GM19238 (cell line): Measurements from ENCODE around the gene LPAR3.
A peak's percentile ranks its signal among the peaks of the same experiment; 100 is the strongest.
"Not testable (repeated sequence)": the region's sequence is repeated elsewhere in the genome, so short reads cannot be mapped to it uniquely, and the experiment has no call there.

Experiments
- DNase-seq: peaks from one replicate; pipeline ENCODE4 v3.0.0; 2011; ENCODE audit warnings: low spot score; ENCODE audit not compliant: insufficient read length

Gene LPAR3

DNA sequence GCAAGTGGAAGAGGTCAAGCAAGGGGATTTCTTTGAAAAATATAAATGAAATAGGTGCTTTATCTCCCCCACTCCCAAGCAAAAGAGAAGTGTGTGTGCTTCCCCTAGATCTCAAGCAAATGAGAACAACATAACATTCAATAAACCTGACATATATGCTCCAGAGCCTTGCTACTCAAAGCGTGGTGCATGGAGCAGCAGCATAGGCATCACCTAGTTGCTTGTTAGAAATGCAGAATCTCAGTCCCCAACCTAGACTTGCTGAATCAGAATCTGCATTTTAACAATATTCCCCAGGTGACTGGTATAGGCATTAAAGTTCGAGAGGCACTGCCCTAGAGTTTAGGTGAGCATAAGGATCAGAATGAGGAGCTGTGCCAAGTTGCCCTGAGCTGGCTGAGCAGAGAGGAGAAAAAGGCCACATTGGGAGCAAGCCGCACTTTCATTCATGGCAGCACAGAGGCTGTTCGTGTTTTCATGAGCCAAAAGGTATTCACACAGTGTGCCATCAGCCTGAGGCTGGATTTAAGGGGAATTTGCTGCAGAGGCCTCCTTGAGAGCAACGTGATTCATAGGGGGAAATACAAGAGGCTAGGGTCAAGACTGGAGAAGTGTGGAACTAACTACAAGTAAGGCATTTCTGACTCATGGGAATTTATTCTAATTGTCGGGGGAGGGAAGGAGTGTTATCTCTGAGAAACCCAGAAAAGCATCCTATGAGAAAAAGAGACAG lies 14.3 kb upstream of the LPAR3 start:
- DNase-seq, result no peak

DNA sequence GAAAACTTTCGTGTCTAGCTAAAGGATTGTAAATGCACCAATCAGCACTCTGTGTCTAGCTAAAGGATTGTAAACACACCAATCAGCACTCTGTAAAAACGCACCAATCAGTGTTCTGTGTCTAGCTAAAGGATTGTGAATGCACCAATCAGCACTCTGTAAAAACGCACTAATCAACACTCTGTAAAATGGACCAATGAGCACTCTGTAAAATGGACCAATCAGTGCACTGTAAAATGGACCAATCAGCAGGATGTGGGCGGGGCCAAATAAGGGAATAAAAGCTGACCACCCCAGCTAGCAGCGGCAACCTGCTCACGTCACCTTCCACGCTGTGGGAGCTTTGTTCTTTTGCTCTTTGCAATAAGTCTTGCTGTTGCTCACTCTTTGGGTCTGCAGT lies 9.7 kb upstream of the LPAR3 start:
- DNase-seq, result not testable (repeated sequence)

DNA sequence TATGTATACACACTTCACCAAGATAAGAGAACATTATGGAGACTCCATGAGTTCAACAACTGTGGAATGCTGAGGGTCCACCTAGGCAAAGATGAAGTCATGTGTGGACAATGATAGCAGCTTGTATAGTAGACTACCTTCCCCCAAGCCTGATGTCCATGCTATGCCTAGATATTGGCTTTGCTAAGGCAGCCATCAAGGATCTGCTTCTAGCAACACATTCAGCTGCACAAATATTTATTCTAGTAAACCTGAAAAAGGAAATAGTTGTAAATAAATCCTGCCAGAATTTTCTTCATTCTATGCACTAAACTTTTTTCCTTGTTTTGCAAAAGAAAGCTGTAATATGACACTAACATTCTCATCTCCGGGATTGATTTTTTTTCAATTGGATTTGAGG lies 7.0 kb upstream of the LPAR3 start:
- no peak for DNase-seq

GRCh38 chr1:84896279-84896678 lies 3.3 kb upstream of the LPAR3 start:
- no peak for DNase-seq

DNA sequence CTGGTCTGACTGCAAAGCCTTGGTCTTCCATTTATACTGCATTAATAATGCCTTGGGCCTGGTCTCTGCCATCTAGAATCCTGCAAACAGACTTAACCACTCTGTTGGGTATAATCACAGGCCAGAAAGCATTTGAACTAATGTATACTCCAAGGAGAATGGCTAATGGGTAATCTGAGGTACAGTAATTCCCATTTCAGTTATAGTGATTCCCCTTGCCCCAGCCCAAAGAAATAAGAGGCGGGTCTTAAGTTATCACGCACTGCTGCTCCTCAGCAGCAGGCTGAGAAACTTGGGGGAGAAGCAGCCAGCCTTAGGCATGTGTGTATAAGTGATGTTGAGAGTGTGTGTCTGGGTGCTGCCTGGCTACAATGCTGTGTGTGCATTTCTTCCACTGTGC lies 2.4 kb downstream of the LPAR3 start:
- no peak for DNase-seq

DNA sequence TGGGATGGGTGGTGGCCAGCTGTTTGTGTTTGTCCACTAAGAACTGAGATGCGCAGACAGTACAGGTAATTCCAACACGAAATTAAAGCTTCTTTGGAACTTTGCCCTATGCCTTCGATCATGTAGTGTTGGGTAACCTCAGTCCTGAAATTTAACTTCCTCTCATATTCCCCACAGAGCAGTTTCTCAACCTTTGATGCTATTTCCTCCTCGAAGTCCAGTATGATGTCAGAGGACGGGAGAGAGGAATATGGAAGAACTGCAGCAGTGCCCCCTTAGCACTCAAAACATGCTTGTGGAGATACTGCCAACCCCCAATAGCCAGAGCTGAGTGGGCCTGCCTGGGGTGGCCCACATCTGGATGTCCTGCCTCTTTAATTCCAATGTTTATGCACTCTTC lies 3.6 kb downstream of the LPAR3 start:
- no peak for DNase-seq

DNA sequence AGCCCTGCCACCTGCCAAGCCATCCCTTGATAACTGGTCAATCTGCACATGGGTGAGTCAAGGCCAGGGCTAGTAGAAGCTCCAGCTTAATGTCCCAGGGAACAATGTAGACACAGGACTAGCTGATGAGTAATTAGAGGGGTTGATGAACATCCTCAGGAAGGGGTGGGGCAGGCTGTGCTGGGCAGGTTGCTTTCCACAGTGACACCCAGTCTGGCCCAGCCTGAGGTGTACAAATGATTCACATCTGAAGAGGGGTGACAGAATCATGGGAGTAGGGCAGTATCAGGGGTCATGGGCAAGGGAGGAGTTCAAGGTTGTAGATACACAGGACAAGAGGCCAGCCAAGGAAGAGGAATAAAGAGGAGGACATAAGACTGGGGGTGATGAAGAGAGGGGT lies 4.3 kb downstream of the LPAR3 start:
- no peak for DNase-seq

DNA sequence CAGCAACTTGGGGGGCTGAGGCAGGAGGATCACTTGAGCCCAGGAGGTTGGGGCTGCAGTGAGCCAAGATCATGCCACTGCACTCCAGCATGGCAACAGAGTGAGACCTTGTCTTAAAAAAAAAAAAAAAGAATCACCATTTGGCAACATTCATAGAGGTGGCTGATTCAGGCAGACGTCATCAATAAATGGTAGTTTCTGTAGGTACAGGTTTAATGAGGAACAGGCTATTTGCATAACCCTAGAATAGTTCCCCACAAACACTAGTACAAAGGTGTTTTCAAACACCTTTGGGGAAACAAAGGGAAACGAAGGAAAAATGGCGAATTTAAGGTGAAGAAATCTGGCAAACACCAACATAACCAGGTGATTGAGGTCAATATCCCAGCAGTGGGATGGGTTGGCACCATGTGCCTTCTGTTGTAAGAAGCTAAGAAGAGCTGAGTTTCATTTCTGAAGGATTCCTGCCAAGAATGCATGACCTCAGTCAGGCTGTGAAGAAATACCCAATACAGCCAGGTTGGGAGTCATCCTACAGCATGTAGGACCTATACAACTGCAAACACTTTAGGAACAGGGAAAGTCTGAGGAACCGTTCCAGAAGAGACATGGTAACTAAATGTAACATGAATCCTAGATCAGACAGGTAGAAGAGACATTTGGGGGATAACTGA lies 5.6 kb downstream of the LPAR3 start:
- DNase-seq, result no peak

DNA sequence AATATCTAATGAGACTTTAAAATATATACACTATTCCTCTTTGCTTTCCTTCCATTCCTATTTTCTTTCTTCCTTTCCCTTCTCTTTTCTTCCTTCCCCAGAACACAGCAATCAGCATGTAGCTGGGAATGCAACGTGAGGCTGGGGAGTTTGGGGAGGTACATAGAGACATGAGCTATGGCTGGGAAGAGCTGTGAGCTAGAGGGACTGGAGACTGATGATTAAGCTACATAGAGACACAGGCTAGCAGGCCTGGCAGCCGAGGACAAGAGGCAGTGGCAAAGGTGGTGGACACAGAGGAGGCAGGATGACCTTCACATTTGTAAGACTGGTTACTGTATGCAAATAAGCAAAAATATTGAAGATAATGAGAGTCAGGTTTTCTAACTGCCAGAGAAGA lies 7.5 kb downstream of the LPAR3 start:
- DNase-seq, result no peak

DNA sequence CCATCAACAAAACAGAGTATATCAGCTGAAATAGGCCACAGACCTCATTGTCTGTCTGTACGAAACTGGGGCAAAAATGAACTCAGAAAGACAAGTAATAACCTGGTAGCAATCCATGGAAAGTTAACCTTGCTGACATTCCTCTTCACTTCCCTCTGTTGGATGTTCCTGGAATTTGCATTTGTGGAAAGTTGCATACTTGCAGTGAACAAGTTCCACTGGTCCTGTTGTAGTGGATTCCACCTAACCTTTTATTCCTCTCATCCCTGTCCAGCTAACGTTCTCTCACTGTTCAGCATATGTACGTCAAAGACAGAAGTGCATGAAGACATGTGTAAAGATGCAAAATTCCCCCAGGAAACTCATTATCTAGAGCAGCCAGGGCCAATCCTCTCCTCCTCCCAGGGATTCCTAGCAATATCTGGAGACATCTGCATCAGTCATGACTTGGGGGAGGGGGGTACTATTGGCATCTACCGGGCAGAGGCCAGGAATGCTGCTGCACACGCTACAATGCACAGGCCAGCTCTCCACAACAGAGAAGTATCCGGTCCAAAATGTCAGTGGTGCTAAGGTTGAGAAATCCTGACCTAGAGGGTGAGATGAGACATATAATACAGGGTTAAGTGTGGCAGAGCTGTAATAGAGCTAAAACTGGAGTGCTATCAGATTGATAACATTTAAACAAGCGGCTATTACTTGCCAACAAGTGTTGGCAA lies 8.2 kb downstream of the LPAR3 start:
- DNase-seq, result no peak

DNA sequence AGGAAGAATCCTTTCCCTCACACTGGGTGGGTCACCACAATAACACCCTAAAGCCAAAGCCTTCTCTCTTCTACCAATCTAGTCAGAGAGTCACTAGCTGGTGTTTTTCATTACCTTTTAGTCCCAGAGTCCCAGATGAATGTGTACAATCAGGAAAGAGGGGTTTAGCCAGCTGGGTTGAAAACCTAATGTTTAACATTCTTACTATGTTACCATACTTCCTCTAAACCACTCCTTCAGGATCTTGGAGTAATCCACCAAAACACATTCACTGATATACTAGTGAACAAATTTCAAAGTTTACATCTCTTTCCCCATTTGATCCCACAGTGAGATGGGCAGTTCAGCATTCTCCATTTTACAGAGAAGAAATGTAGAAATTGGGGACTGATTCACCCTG lies 9.7 kb downstream of the LPAR3 start:
- no peak for DNase-seq

- DNase-seq, result no peak
Observed at GRCh38 chr1:84877592-84877991, 15.4 kb downstream of the LPAR3 start.

DNA sequence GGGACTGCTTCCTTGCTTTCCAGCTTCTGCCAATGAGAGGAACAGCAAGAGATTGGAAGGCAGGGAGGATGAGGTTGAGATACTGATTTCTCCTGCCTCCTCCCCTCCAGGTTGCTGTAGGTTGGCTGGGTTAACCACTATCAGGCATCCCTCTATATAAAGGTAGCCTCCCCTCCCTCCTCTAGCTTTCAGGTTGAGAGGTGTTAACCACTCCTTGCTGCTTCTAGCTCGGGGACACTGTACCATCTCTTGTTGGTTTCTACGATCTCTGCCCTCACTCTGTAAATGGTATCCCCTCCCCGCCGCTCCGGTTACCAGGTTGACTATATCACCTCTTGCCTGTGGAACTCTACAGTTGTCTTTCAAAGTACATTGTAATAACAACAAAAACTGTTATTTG lies 16.7 kb downstream of the LPAR3 start:
- DNase-seq, result no peak

- DNase-seq, result no peak
Observed at GRCh38 chr1:84873366-84873765, 19.6 kb downstream of the LPAR3 start.

GRCh38 chr1:84872696-84873355 lies 20.2 kb downstream of the LPAR3 start:
- no peak for DNase-seq

- no peak for DNase-seq
Observed at GRCh38 chr1:84871181-84871580, 21.8 kb downstream of the LPAR3 start.

DNA sequence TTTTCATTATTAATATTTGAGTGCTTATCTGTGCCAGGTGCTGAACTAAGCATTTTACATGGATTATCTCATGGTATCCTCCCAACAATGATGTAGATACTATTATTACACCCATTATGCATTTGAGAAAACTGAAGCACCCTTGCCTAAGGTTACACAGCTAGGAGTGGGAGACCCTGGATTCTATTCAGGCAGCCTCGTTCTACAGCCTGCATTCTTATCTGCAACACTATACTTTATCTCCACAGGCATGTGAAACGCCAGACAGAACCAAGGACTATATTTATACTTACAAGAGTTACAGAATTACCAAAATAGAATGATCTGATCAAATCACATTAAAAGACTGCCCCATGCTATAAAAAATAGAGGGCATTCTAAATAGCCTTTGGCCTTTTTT lies 22.4 kb downstream of the LPAR3 start:
- no peak for DNase-seq

- no peak for DNase-seq
Observed at GRCh38 chr1:84869720-84870119, 23.3 kb downstream of the LPAR3 start.

DNA sequence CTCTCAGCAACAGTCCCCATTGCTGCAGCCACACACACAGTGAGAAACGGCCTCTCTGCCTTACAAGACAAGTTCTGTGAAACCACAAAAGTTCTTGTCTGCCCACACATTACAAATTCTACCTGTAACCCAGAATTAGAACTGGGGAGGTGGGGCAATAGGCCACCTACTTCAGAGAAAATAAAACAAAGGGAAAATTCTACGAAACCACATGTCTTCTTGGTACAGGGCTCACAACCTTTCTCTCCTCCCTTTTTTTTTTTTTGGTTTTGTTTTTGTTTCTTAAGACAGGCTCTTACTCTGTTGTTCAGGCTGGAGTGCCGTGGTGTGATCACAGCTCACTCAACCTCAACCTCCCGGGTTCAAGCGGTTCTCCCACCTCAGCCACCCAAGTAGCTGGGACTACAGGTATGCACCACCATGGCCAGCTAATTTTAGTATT lies 30.2 kb downstream of the LPAR3 start:
- DNase-seq, result peak; percentile 23

GRCh38 chr1:84861988-84862644 lies 30.9 kb downstream of the LPAR3 start:
- no peak for DNase-seq

DNA sequence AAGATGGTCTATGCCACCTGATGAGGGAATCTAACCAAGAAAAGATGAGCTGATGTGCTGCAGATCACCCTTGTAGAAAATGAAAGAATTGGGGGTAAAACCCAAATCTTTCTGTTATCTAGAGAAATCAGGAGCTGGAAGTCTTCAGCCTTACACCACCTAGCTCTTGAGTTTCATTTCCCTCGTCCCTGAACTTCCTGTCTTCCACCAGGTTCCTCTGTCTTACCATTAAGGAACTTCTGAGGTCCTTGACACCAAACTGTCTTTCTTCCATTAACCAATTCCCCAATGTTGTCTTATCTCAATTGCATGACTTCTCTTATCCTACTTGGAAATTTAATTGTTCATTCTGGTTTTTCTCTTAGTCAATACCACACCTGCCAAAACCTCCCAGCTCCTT lies 31.5 kb downstream of the LPAR3 start:
- DNase-seq, result no peak
